Neural crest cell (in vitro differentiated cells): ENCODE results near the gene ASIC2. TPM values are rescaled to one million over a fixed set of nuclear protein-coding genes. Genes with fewer than 3 reads are reported as not detected.

ENCODE experiments used
- DNase-seq: peaks from one replicate; pipeline ENCODE4 v3.0.0; 2021; ENCODE audit warnings: low read depth, mixed read lengths, low spot score
- H3K27ac Mint-ChIP-seq: one replicate; pipeline ENCODE4 v1.8.0; 2021; ENCODE audit warnings: mild to moderate bottlenecking, mixed read lengths; ENCODE audit not compliant: unreplicated experiment
- H3K27me3 Mint-ChIP-seq: 2 replicates; pipeline ENCODE4 v1.8.0; 2021; ENCODE audit warnings: low read depth, mild to moderate bottlenecking, mixed read lengths
- H3K36me3 Mint-ChIP-seq: 2 replicates; pipeline ENCODE4 v1.8.0; 2021; ENCODE audit warnings: low read depth, mild to moderate bottlenecking, mixed read lengths
- H3K4me1 Mint-ChIP-seq: 2 replicates; pipeline ENCODE4 v1.8.0; 2021; ENCODE audit warnings: mixed read lengths
- H3K4me3 Mint-ChIP-seq: one replicate; pipeline ENCODE4 v1.8.0; 2021; ENCODE audit warnings: mild to moderate bottlenecking, mixed read lengths
- H3K9me3 Mint-ChIP-seq: 2 replicates; pipeline ENCODE4 v1.8.0; 2021; ENCODE audit warnings: mixed read lengths
- CTCF ChIP-seq: fragments of 200-600 bp; sonication (generic); conservative IDR thresholded peaks from 2 replicates; pipeline ENCODE4 v1.5.0; 2021; ENCODE audit warnings: antibody characterized with exemption, mild to moderate bottlenecking
- total RNA-seq: library from RNA; stranded (reverse); gene quantifications from 2 replicates; pipeline ENCODE4 v1.2.1, GENCODE V29; 2021

The ASIC2 gene
- total RNA-seq, 1 donor from 2014 or later = 0.12 TPM

GRCh38 chr17:33028061-33028460 lies 265.0 kb downstream of the ASIC2 start:
- DNase-seq = no peak
- Mint-ChIP-seq H3K9me3 (no peaks in the 10 kb centered on the region), H3K4me1 (no peaks in the 10 kb centered on the region), H3K27me3 (peaks cover 40% of the 10 kb centered on the region), H3K36me3 (no peaks in the 10 kb centered on the region), H3K27ac (no peak overlapping the region), H3K4me3 (no peak overlapping the region)
- TF ChIP-seq CTCF = no peak

- no peaks in the 10 kb centered on the region for H3K4me1 Mint-ChIP-seq
- H3K27ac Mint-ChIP-seq = no peak overlapping the region
- no peaks in the 10 kb centered on the region for H3K36me3 Mint-ChIP-seq
- no peaks in the 10 kb centered on the region for H3K9me3 Mint-ChIP-seq
- DNase-seq = no peak
- H3K4me3 Mint-ChIP-seq = no peak overlapping the region
- H3K27me3 Mint-ChIP-seq = peaks cover 16% of the 10 kb centered on the region
- TF ChIP-seq CTCF = no peak
Observed at GRCh38 chr17:33024688-33025486, 268.2 kb downstream of the ASIC2 start.

- H3K27ac Mint-ChIP-seq = no peak overlapping the region
- H3K36me3 Mint-ChIP-seq = no peaks in the 10 kb centered on the region
- H3K9me3 Mint-ChIP-seq = no peaks in the 10 kb centered on the region
- no peak for TF ChIP-seq CTCF
- no peaks in the 10 kb centered on the region for H3K4me1 Mint-ChIP-seq
- DNase-seq = no peak
- peaks cover 11% of the 10 kb centered on the region for H3K27me3 Mint-ChIP-seq
- H3K4me3 Mint-ChIP-seq = no peak overlapping the region
Observed at GRCh38 chr17:33023790-33024189, 269.3 kb downstream of the ASIC2 start.

GRCh38 chr17:33021731-33022408 lies 271.2 kb downstream of the ASIC2 start:
- DNase-seq = no peak
- Mint-ChIP-seq H3K4me1 (no peaks in the 10 kb centered on the region), H3K27me3 (peaks cover 11% of the 10 kb centered on the region), H3K4me3 (no peak overlapping the region), H3K27ac (no peak overlapping the region), H3K36me3 (no peaks in the 10 kb centered on the region), H3K9me3 (no peaks in the 10 kb centered on the region)
- TF ChIP-seq CTCF = no peak

GRCh38 chr17:33019161-33019890 lies 273.8 kb downstream of the ASIC2 start:
- Mint-ChIP-seq H3K27ac (peak overlapping the region; percentile 20), H3K4me1 (no peaks in the 10 kb centered on the region)
- DNase-seq = no peak

More at GRCh38 chr17:33019161-33019890, 273.8 kb downstream of the ASIC2 start:
- no peaks in the 10 kb centered on the region for H3K9me3 Mint-ChIP-seq
- peaks cover 6% of the 10 kb centered on the region for H3K27me3 Mint-ChIP-seq
- no peak for TF ChIP-seq CTCF
- no peak overlapping the region for H3K4me3 Mint-ChIP-seq
- no peaks in the 10 kb centered on the region for H3K36me3 Mint-ChIP-seq
